VCaP (cell line): ENCODE data around the gene ZBTB43.

Source experiments
- H3K27ac ChIP-seq: fragments of 450-650 bp; 2 replicates; pipeline ENCODE4 v1.5.1; 2017
- TF ChIP-seq, protein P1 (sequence below): fragments of 450-650 bp; conservative IDR thresholded peaks from 2 replicates; pipeline ENCODE4 v1.5.1; 2017; ENCODE audit warnings: mild to moderate bottlenecking, moderate library complexity

The ZBTB43 gene

GRCh38 chr9:126853667-126854066 lies 48.8 kb downstream of the ZBTB43 start:
- H3K27ac ChIP-seq: no peak overlapping the region

GRCh38 chr9:126854734-126855133 lies 49.9 kb downstream of the ZBTB43 start:
- no peak overlapping the region for H3K27ac ChIP-seq
- TF ChIP-seq, protein P1, sequence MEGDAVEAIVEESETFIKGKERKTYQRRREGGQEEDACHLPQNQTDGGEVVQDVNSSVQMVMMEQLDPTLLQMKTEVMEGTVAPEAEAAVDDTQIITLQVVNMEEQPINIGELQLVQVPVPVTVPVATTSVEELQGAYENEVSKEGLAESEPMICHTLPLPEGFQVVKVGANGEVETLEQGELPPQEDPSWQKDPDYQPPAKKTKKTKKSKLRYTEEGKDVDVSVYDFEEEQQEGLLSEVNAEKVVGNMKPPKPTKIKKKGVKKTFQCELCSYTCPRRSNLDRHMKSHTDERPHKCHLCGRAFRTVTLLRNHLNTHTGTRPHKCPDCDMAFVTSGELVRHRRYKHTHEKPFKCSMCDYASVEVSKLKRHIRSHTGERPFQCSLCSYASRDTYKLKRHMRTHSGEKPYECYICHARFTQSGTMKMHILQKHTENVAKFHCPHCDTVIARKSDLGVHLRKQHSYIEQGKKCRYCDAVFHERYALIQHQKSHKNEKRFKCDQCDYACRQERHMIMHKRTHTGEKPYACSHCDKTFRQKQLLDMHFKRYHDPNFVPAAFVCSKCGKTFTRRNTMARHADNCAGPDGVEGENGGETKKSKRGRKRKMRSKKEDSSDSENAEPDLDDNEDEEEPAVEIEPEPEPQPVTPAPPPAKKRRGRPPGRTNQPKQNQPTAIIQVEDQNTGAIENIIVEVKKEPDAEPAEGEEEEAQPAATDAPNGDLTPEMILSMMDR: no peak

More at GRCh38 chr9:126853667-126854066, 48.8 kb downstream of the ZBTB43 start:
- TF ChIP-seq, protein P1: no peak

GRCh38 chr9:126856326-126856877 lies 51.6 kb downstream of the ZBTB43 start:
- no peak overlapping the region; the same call in 1 of the 2 replicates for H3K27ac ChIP-seq
- TF ChIP-seq, protein P1: no peak

- peak overlapping the region; percentile 44 for H3K27ac ChIP-seq
- TF ChIP-seq, protein P1: no peak
Measured at GRCh38 chr9:126857261-126857960, 52.6 kb downstream of the ZBTB43 start.

DNA sequence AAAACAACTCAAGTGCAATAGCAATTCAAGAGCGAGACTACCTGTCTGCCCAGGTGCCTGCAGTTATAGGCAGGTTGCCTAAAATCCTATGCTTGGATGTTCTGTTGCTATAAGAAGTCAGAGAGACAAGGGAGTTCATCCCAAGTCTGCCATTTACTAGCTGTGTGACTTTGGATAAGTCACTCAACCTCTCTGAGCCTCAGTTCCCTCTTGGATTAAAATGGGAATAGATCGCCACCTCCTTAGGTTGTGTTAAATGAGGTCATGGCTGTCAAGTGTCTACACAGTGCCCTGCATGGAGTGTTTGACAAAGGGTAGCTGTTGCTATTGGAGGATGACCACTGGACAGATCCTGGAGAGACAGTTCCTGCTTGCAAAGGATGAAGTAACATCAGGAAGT lies 54.3 kb downstream of the ZBTB43 start:
- TF ChIP-seq, protein P1: no peak
- H3K27ac ChIP-seq: no peak overlapping the region

- TF ChIP-seq, protein P1: peak; percentile 99
- H3K27ac ChIP-seq: peak within 1 kb of the TSS; percentile 95
Measured at GRCh38 chr9:126860077-126860756, 55.4 kb downstream of the ZBTB43 start, which contains the start of gene ZBTB34. ZBTB34 (plus strand) TSS chr9:126860639; CDS start chr9:126879400, 18,761 bp downstream.

- TF ChIP-seq, protein P1: no peak
- H3K27ac ChIP-seq: peak overlapping the region; percentile 95
Measured at GRCh38 chr9:126860757-126861466, 56.1 kb downstream of the ZBTB43 start.
